ENCODE measurements around the gene NAA10.

GRCh38 chrX:153880440-153880815 is 54.4 kb downstream of the NAA10 start:
- TF ChIP-seq CTCF (IDR thresholded peaks at IDR 0.05), result no peak
- no peak for TF ChIP-seq POLR2A (IDR thresholded peaks at IDR 0.05)
- no peak for TF ChIP-seq EP300 (IDR thresholded peaks at IDR 0.05; ENCODE audit: low read depth)
- no peak for TF ChIP-seq POLR2AphosphoS5 (IDR thresholded peaks at IDR 0.05)
